ENCODE results near the gene MAD2L1BP. TPM values are rescaled to one million over a fixed set of nuclear protein-coding genes. Genes with fewer than 3 reads are reported as not detected.
A peak's percentile ranks its signal among the peaks of the same experiment; 100 is the strongest.

MAD2L1BP gene
- total RNA-seq, 1 experiment from 2014 or later, result 46.3 TPM

DNA sequence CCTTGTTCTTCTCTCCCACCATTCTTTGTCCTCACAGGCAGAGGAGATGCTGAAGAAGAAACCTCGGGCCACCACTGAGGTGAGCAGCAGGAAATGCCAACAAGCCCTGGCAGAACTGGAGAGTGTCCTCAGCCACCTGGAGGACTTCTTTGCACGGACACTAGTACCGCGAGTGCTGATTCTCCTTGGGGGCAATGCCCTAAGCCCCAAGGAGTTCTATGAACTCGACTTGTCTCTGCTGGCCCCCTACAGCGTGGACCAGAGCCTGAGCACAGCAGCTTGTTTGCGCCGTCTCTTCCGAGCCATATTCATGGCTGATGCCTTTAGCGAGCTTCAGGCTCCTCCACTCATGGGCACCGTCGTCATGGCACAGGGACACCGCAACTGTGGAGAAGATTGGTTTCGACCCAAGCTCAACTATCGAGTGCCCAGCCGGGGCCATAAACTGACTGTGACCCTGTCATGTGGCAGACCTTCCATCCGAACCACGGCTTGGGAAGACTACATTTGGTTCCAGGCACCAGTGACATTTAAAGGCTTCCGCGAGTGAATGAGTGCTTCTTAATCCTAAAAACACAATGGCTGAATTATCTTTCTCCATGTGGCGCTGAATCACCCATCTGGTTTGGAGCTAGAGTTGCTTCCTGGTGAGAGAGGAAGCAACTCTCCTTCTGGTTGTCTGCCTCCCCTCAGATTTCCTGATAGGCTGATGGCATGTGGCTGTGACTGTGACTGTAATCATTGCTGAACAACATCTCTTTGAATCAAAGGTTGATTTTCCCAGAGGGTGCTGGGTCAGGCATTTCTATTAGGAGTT, 4.6 kb downstream of the MAD2L1BP start:
- Histone ChIP-seq H2AK5ac (ENCODE audit: insufficient read length, low read length) (no peak overlapping the region), H3K23me2 (ENCODE audit: insufficient read length, low read depth, low read length, poor library complexity, severe bottlenecking) (peaks cover 6% of the 10 kb centered on the region), H3K4me2 (ENCODE audit: insufficient read depth, insufficient read length, low read length) (no peak overlapping the region), H3K23ac (ENCODE audit: insufficient read length, low read depth, low read length) (no peak overlapping the region), H4K20me1 (ENCODE audit: control insufficient read depth, insufficient read depth, insufficient read length) (no peaks in the 10 kb centered on the region), H3K9me3 (ENCODE audit: control insufficient read depth, low read depth, low read length) (no peaks in the 10 kb centered on the region), H2AFZ (ENCODE audit: low read length) (no peak overlapping the region), H3K27ac (ENCODE audit: insufficient read length, low read depth, low read length) (no peak overlapping the region), H3K56ac (ENCODE audit: insufficient read length, low read depth, low read length) (no peak overlapping the region), H3K27me3 (ENCODE audit: insufficient read depth, low read length) (no peaks in the 10 kb centered on the region), H2BK20ac (ENCODE audit: low read depth, low read length, poor library complexity, severe bottlenecking) (no peak overlapping the region), H2BK5ac (ENCODE audit: insufficient read length, low read length) (no peak overlapping the region), H4K91ac (ENCODE audit: insufficient read length, low read depth, low read length) (no peak overlapping the region), H3K4me1 (ENCODE audit: insufficient read depth, low read length) (no peaks in the 10 kb centered on the region; the same call in 1 of the 2 replicates), H4K5ac (ENCODE audit: insufficient read length, low read depth, low read length) (no peak overlapping the region), H3K9ac (ENCODE audit: extremely low read depth, insufficient read length, low read length) (no peak overlapping the region), H2BK15ac (ENCODE audit: low read depth, low read length) (no peak overlapping the region), H3T11ph (ENCODE audit: low read length) (no peak overlapping the region), H3K4ac (ENCODE audit: low read depth, low read length) (no peak overlapping the region), H4K8ac (replicated peaks; ENCODE audit: insufficient read length, low read depth, low read length) (no peak overlapping the region), H2BK120ac (ENCODE audit: low read depth, low read length, poor library complexity, severe bottlenecking) (no peak overlapping the region), H2BK12ac (ENCODE audit: insufficient read length, low read depth, low read length) (no peak overlapping the region), H3K14ac (ENCODE audit: insufficient read depth, low read length) (no peak overlapping the region), H3K79me1 (ENCODE audit: insufficient read depth, low read depth, low read length, poor library complexity, severe bottlenecking) (peaks cover 3% of the 10 kb centered on the region), H3K18ac (ENCODE audit: insufficient read length, low read depth, low read length) (no peak overlapping the region), H3K79me2 (ENCODE audit: insufficient read depth, low read length) (peaks cover 11% of the 10 kb centered on the region; the same call in 1 of the 2 replicates)
- no peak overlapping the region; a peak in 1 of 5 replicates for H3K4me3 Mint-ChIP-seq
- TF ChIP-seq, protein P1, sequence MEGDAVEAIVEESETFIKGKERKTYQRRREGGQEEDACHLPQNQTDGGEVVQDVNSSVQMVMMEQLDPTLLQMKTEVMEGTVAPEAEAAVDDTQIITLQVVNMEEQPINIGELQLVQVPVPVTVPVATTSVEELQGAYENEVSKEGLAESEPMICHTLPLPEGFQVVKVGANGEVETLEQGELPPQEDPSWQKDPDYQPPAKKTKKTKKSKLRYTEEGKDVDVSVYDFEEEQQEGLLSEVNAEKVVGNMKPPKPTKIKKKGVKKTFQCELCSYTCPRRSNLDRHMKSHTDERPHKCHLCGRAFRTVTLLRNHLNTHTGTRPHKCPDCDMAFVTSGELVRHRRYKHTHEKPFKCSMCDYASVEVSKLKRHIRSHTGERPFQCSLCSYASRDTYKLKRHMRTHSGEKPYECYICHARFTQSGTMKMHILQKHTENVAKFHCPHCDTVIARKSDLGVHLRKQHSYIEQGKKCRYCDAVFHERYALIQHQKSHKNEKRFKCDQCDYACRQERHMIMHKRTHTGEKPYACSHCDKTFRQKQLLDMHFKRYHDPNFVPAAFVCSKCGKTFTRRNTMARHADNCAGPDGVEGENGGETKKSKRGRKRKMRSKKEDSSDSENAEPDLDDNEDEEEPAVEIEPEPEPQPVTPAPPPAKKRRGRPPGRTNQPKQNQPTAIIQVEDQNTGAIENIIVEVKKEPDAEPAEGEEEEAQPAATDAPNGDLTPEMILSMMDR (conservative IDR thresholded peaks at IDR 0.05), result no peak
- peaks cover 25 to 51% (median 51%) of the 10 kb centered on the region in 3 experiments; a peak in 6 of 7 replicates for H3K36me3 Mint-ChIP-seq (ENCODE audit: insufficient read depth in 1 of 3, low read depth in 3 of 3)
- H3K4me1 Mint-ChIP-seq, result peaks cover 25 to 28% of the 10 kb centered on the region in 2 experiments
- H3K27me3 Mint-ChIP-seq (ENCODE audit: low read depth), result no peaks in the 10 kb centered on the region
- no peak for DNase-seq
- WGBS (ENCODE audit: extremely low coverage, insufficient read length, low lambda C conversion rate), result no CpG with 5 or more reads among the region's 21 CpGs
- no peaks in the 10 kb centered on the region for H3K9me3 Mint-ChIP-seq
- H3K27ac Mint-ChIP-seq, result peak overlapping the region in 2 of 3 experiments; percentile 23 to 50; a peak in 2 of 7 replicates
